Kidney (tissue), 14 donors: ENCODE results near the gene ZNF497. TPM values are rescaled to one million over a fixed set of nuclear protein-coding genes. Genes with fewer than 3 reads are reported as not detected.

Source experiments
- DNase-seq, 5 donors: peaks; one replicate each; pipeline ENCODE4 v3.0.0-alpha.2; 2013 to 2020
- FAIRE-seq: peaks from 2 replicates; lab custom pipeline; 2012; peaks lifted over from hg19 to GRCh38; lab: Jason Lieb, UNC
- H3K27ac ChIP-seq, 2 donors: one replicate each; pipeline ENCODE4 v1.7.0; 2013; ENCODE audit warnings: low read depth in 2 of 2, low read length in 2 of 2, inconsistent platforms in 1 of 2
- H3K27me3 ChIP-seq: one replicate; pipeline ENCODE4 v1.7.1; 2013; ENCODE audit warnings: low read length, inconsistent platforms; ENCODE audit not compliant: control insufficient read depth, insufficient read depth
- H3K36me3 ChIP-seq, 3 donors: one replicate each; pipeline versions ENCODE4 v1.7.0 to v1.7.1; 2013; ENCODE audit warnings: low read length in 3 of 3, control low read depth in 1 of 3, inconsistent platforms in 1 of 3; ENCODE audit not compliant: insufficient read depth in 3 of 3, control insufficient read depth in 2 of 3
- H3K4me1 ChIP-seq, 3 donors: one replicate each; pipeline versions ENCODE4 v1.7.0 to v1.7.1; 2013; ENCODE audit warnings: low read length in 3 of 3, inconsistent platforms in 1 of 3, low read depth in 1 of 3; ENCODE audit not compliant: control insufficient read depth in 2 of 3, insufficient read depth in 2 of 3
- H3K4me3 ChIP-seq, 3 donors: one replicate each; pipeline versions ENCODE4 v1.7.0 to v1.8.1; 2013; ENCODE audit warnings: low read length in 3 of 3, control low read depth in 1 of 3, inconsistent platforms in 1 of 3
- H3K9ac ChIP-seq, 3 donors: one replicate each; pipeline versions ENCODE4 v1.7.0 to v1.7.1; 2013; ENCODE audit warnings: low read length in 3 of 3, control low read depth in 1 of 3, inconsistent platforms in 1 of 3
- H3K9me3 ChIP-seq, 3 donors: one replicate each; pipeline versions ENCODE4 v1.7.0 to v1.7.1; 2013; ENCODE audit warnings: low read length in 3 of 3, control low read depth in 1 of 3, inconsistent platforms in 1 of 3; ENCODE audit not compliant: control insufficient read depth in 2 of 3, insufficient read depth in 1 of 3
- CTCF ChIP-seq: IDR thresholded peaks from 3 replicates; pipeline ENCODE4 v1.5.1; 2012; ENCODE audit warnings: mild to moderate bottlenecking, moderate library complexity, borderline replicate concordance; ENCODE audit not compliant: insufficient read depth; ENCODE audit errors: extremely low read depth
- intact Hi-C: fragments of 100-400 bp; cut with DNase I; formaldehyde crosslinking; loops from one replicate; pipeline ENCODE4 v1.11.1; 2022
- polyA plus RNA-seq: library from polyadenylated mRNA; stranded (reverse); fragments of 350-450 nt; fragmentation: Illumina TruSeq; extraction: RNeasy Lipid Tissue Mini Kit (QIAGEN cat#74804); gene quantifications from one replicate; pipeline ENCODE4 v1.2.3, GENCODE V29; 2014; ENCODE audit warnings: low read depth, low replicate concordance; ENCODE audit not compliant: insufficient read depth
- total RNA-seq: library from RNA; stranded (reverse); fragmentation: NEBNext Ultra II Directional; extraction: Animal tissue kit (Norgen Biotek cat#: 25700); gene quantifications from one replicate; pipeline ENCODE4 v1.2.1, GENCODE V29; 2021
- donor health status: control.
- donor health status: control.
- donor health status: control.
- donor health status: control.
- donor health status: control.
- donor health status: DM: yes; HTN: yes; CAD: no.
- donor health status: Normal renal cell carcinoma (clear cell type).

The ZNF497 gene
- total and polyA plus RNA-seq, 2 donors from 2014 or later: 1.7 to 5.0 TPM

- no peaks in the 10 kb centered on the region for H3K4me1 ChIP-seq
- intact Hi-C loops: no loop called here
- no peaks in the 10 kb centered on the region for H3K36me3 ChIP-seq
- DNase-seq: no peak
- no peak overlapping the region for H3K4me3 ChIP-seq
- H3K9ac ChIP-seq: no peak overlapping the region
- no peak for FAIRE-seq
- H3K27me3 ChIP-seq: no peaks in the 10 kb centered on the region
- TF ChIP-seq CTCF: no peak
- H3K9me3 ChIP-seq: no peaks in the 10 kb centered on the region
- H3K27ac ChIP-seq: no peak overlapping the region
Observed at GRCh38 chr19:58364146-58364545, 1.6 kb upstream of the ZNF497 start.

- peak overlapping the region; percentile 95 to 96 (median 96) for H3K4me3 ChIP-seq
- H3K9me3 ChIP-seq: no peaks in the 10 kb centered on the region
- H3K9ac ChIP-seq: peak overlapping the region; percentile 83 to 94 (median 92)
- TF ChIP-seq CTCF: no peak
- no peaks in the 10 kb centered on the region for H3K27me3 ChIP-seq
- H3K4me1 ChIP-seq: peaks cover 0 to 1% (median 0%) of the 10 kb centered on the region in 3 donors
- H3K36me3 ChIP-seq: no peaks in the 10 kb centered on the region
- DNase-seq: peak in 4 of 5 donors; percentile 65 to 91 (median 80)
- FAIRE-seq: no peak
- intact Hi-C loops: no loop called here
- H3K27ac ChIP-seq: peak overlapping the region; percentile 87 to 96
Observed at GRCh38 chr19:58361900-58362271, 665 bp downstream of the ZNF497 start.

GRCh38 chr19:58357481-58358145, 4.9 kb downstream of the ZNF497 start:
- Histone ChIP-seq H3K27me3 (peaks cover 1% of the 10 kb centered on the region), H3K36me3 (no peaks in the 10 kb centered on the region), H3K9me3 (no peaks in the 10 kb centered on the region), H3K9ac (no peak overlapping the region), H3K4me1 (peaks cover 0 to 4% (median 0%) of the 10 kb centered on the region in 3 donors), H3K27ac (no peak overlapping the region), H3K4me3 (no peak overlapping the region)
- intact Hi-C loops: no loop called here
- FAIRE-seq (no peak), DNase-seq (peak in 1 of 5 donors; percentile 71)
- TF ChIP-seq CTCF: no peak
